Omental fat pad (tissue), 4 donors: ENCODE measurements around the gene SERTAD2. TPM values are rescaled to one million over a fixed set of nuclear protein-coding genes. Genes with fewer than 3 reads are reported as not detected.

ENCODE experiments used
- ATAC-seq: fragments of 150-250 bp; one replicate; pipeline ENCODE4 v1.9.1; 2016; ENCODE audit warnings: mild to moderate bottlenecking, moderate library complexity; ENCODE audit not compliant: low FRiP score
- DNase-seq: peaks from one replicate; pipeline ENCODE4 v3.0.0-alpha.2; 2019; ENCODE audit warnings: low spot score
- total RNA-seq, 4 donors: library from RNA; depleted of rRNA; stranded (reverse); fragments of >200 nt; gene quantifications; one replicate each; pipeline ENCODE4 v1.1.0, GENCODE V29; 2016
- TF ChIP-seq, protein P1 (sequence below), 3 donors: fragments of 450-650 bp; IDR thresholded peaks; one replicate each; pipeline ENCODE4 v1.5.1; 2016 to 2017; ENCODE audit warnings: antibody characterized with exemption in 3 of 3, mild to moderate bottlenecking in 3 of 3, moderate library complexity in 2 of 3

SERTAD2 gene
- total RNA-seq, 4 donors from 2014 or later, result 13.1 to 42.2 (median 16.6) TPM

DNA sequence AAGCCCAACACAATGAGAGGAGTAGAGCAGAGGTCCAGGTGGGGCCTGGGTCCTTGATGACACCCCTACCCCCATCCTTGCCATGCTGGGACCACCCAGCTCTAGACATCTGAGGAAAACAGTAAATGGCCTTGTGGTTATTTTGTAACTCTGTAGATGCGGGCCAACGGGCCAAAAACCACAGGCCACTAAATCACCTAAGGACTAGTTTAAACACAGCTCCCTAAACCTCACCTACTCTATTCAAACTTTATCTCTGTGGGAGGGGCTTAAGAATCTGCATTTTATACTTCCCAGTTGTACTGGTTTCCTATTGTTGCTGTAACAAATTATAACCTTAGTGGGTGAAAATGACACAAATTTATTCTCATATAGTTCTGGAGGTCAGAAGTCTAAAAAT lies 19.0 kb upstream of the SERTAD2 start:
- DNase-seq (no peak), ATAC-seq (no peak)
- TF ChIP-seq, protein P1, sequence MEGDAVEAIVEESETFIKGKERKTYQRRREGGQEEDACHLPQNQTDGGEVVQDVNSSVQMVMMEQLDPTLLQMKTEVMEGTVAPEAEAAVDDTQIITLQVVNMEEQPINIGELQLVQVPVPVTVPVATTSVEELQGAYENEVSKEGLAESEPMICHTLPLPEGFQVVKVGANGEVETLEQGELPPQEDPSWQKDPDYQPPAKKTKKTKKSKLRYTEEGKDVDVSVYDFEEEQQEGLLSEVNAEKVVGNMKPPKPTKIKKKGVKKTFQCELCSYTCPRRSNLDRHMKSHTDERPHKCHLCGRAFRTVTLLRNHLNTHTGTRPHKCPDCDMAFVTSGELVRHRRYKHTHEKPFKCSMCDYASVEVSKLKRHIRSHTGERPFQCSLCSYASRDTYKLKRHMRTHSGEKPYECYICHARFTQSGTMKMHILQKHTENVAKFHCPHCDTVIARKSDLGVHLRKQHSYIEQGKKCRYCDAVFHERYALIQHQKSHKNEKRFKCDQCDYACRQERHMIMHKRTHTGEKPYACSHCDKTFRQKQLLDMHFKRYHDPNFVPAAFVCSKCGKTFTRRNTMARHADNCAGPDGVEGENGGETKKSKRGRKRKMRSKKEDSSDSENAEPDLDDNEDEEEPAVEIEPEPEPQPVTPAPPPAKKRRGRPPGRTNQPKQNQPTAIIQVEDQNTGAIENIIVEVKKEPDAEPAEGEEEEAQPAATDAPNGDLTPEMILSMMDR (IDR thresholded peaks at IDR 0.05), result no peak

DNA sequence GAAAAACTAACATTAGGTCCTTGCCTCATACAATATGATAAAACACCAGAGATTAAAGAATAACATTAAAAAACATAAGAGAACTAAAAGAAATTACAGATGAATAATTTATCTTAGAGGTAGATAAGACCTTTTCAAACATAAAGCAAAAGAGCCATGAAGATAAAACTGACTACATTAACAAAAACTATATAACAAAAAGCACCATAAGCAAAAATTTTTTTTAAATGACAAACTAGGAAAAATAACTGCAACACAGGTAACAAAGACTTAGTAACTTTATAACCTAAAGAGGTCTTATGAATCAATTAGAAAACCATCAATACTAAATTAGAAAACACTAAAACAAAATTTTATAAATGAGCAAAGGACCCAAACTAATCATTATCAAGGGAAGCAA lies 16.3 kb upstream of the SERTAD2 start:
- no peak for DNase-seq
- TF ChIP-seq, protein P1 (IDR thresholded peaks at IDR 0.05), result no peak
- no peak for ATAC-seq

DNA sequence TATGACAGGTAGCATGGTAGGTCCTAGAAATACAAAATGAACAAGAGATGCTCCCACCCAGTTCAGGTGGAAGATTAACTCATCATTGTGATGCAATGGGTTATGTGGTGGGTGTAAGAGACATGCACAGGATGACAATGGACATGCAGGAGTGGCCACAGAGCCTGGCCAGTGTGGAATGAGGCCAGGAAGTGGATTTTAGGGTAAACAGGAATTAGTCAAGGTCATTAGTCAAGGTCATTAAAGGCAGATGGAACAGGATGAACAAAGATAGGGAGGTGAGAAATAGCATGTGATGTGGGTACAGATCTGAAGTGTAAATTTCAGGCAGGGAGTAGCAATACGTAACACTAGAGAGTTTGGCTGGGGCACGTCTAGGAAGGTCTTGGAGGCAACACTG lies 15.6 kb upstream of the SERTAD2 start:
- TF ChIP-seq, protein P1 (IDR thresholded peaks at IDR 0.05), result no peak
- DNase-seq (no peak), ATAC-seq (no peak)

DNA sequence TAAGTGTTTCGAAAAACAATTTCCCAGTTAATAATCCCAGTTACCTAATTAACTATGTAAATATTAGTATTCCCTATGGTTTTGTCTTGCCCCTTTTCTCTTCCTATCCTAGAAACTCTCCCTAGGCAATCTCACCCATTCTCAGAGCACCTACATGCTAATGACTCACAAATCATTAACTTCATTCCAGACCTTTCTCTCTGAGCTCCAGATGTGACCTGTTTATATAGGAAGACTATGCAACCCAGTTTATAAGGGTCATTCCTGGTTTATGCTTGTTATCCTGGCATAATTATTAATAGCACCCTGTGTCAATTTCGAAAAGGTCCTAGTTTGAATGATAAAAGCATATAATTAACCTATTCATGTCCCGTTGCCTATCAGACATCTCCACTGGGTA lies 14.8 kb upstream of the SERTAD2 start:
- DNase-seq, result no peak
- TF ChIP-seq, protein P1 (IDR thresholded peaks at IDR 0.05), result no peak
- no peak for ATAC-seq

DNA sequence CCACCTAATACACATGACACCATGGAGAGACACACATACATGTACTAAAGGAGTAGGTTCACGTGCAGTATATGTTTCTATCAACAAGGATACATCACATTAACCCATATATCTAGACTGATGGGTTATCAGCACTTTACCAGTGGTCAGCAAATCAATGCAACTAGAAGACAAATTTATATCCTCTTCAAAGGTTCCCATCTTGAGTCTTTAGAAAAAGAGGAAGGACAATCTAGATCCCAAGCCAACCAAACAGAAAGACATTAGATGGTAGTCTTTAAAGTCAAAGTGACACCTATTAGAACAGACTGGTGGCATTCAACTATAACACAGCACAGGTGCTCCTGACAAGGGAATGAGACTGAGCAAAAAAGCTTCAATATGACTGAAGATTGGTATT lies 13.8 kb upstream of the SERTAD2 start:
- TF ChIP-seq, protein P1 (IDR thresholded peaks at IDR 0.05), result no peak
- DNase-seq (no peak), ATAC-seq (no peak)

DNA sequence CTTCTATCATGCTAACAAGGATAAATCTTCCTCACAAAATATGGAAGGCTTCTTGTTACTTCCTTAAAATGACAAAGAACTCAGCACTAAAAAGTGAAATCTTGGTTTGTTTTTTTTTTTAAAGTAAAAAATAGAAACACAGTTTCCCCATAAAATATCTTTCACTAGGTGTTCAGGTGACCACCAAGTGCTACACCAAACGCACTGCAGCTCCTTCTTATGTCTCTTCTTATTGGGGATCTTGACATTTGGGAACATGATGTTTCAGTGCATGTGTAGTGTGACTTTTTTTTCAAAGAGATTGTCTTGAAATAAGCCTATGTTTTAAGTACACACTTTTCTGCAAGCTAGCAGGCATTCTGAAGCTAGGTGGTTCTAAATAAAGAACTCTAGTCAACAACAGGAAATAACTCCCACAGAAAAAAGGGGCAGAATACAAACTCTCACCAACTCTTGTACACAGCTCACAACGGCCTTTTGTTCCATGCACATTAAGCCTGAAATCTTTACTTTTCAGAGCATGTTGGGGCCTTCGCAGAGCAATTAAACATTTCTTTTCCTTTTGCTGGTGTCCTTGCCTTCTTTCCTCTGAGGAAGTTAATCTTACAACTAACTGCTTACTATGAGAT lies 13.2 kb upstream of the SERTAD2 start:
- DNase-seq, result no peak
- ATAC-seq, result no peak
- TF ChIP-seq, protein P1 (IDR thresholded peaks at IDR 0.05), result no peak

DNA sequence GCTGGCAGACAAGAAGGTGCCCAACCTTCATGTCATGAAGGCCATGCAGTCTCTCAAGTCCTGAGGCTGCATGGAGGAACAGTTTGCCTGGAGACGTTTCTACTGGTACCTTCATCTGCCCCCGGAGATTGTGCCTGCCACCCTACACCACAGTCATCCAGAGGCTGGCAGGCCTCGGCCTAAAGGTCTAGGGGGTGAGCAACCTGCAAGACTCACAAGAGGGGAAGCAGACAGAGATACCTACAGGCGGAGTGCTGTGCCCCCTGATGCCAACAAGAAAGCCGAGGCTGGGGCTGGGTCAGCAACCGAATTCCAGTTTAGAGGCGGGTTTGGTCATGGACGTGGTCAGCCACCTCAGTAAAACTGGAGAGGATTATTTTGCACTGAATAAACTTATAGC lies 12.0 kb upstream of the SERTAD2 start:
- ATAC-seq (no peak), DNase-seq (no peak)
- TF ChIP-seq, protein P1 (IDR thresholded peaks at IDR 0.05), result no peak
